WERI-Rb-1 (cell line): Measurements from ENCODE around the gene TESK2.

ENCODE experiments used
- DNase-seq: peaks from one replicate; pipeline ENCODE4 v3.0.0-alpha.2; 2020
- H3K27ac ChIP-seq: fragments of 250-450 bp; sonication (Bioruptor Pico); 2 replicates; pipeline ENCODE4 v1.5.1; 2020; ENCODE audit warnings: mild to moderate bottlenecking, moderate library complexity
- H3K27me3 ChIP-seq: fragments of 250-450 bp; sonication (Bioruptor Pico); 2 replicates; pipeline ENCODE4 v1.5.1; 2021; ENCODE audit warnings: mild to moderate bottlenecking, low read depth, moderate library complexity; ENCODE audit not compliant: insufficient read depth, severe bottlenecking
- H3K36me3 ChIP-seq: fragments of 250-450 bp; sonication (Bioruptor Pico); 2 replicates; pipeline ENCODE4 v1.5.1; 2020; ENCODE audit warnings: mild to moderate bottlenecking, moderate library complexity
- H3K4me3 ChIP-seq: 2 replicates; pipeline ENCODE4 v1.5.1; 2011; ENCODE audit warnings: low read depth, mild to moderate bottlenecking, control low read depth, low read length
- H3K9me3 ChIP-seq: fragments of 250-450 bp; sonication (Bioruptor Pico); 2 replicates; pipeline ENCODE4 v1.5.1; 2021; ENCODE audit warnings: mild to moderate bottlenecking, moderate library complexity; ENCODE audit not compliant: severe bottlenecking
- CTCF ChIP-seq: IDR thresholded peaks from 2 replicates; pipeline ENCODE4 v1.5.1; 2011; ENCODE audit warnings: low read depth, mild to moderate bottlenecking, control low read depth, inconsistent platforms, low read length

Gene TESK2

GRCh38 chr1:45340816-45341466 lies 150.0 kb downstream of the TESK2 start:
- no peak for DNase-seq
- Histone ChIP-seq H3K4me3 (peak overlapping the region; percentile 85), H3K27ac (peak overlapping the region; percentile 95), H3K27me3 (no peaks in the 10 kb centered on the region), H3K36me3 (peaks cover 56% of the 10 kb centered on the region), H3K9me3 (no peaks in the 10 kb centered on the region)
- TF ChIP-seq CTCF, result no peak

GRCh38 chr1:45339789-45340558 lies 151.0 kb downstream of the TESK2 start, which contains the start of the genes MUTYH and TOE1:
TSS of gene MUTYH (minus strand) at chr1:45340440. CDS start at chr1:45334505, 5,935 bp downstream.
TSS of gene TOE1 (plus strand) at chr1:45340170. CDS start at chr1:45340253, 83 bp downstream.
- no peak for TF ChIP-seq CTCF
- DNase-seq, result peak; percentile 98
- Histone ChIP-seq H3K4me3 (peak within 1 kb of the TSS; percentile 85), H3K27ac (peak within 1 kb of the TSS; percentile 95), H3K36me3 (peaks cover 52% of the 10 kb centered on the region), H3K9me3 (no peaks in the 10 kb centered on the region), H3K27me3 (no peaks in the 10 kb centered on the region)

- no peak for DNase-seq
- Histone ChIP-seq H3K4me3 (no peak overlapping the region), H3K27me3 (no peaks in the 10 kb centered on the region), H3K36me3 (peaks cover 44% of the 10 kb centered on the region), H3K27ac (no peak overlapping the region), H3K9me3 (no peaks in the 10 kb centered on the region)
- TF ChIP-seq CTCF, result no peak
Observed at GRCh38 chr1:45337630-45338325, 153.2 kb downstream of the TESK2 start.

- no peaks in the 10 kb centered on the region for H3K9me3 ChIP-seq
- H3K27me3 ChIP-seq, result no peaks in the 10 kb centered on the region
- no peak for TF ChIP-seq CTCF
- H3K4me3 ChIP-seq, result no peak overlapping the region
- H3K36me3 ChIP-seq, result peaks cover 46% of the 10 kb centered on the region
- peak; percentile 26 for DNase-seq
- H3K27ac ChIP-seq, result peak overlapping the region; percentile 78
Observed at GRCh38 chr1:45335855-45336324, 155.1 kb downstream of the TESK2 start.

GRCh38 chr1:45334308-45335245 lies 156.4 kb downstream of the TESK2 start:
- TF ChIP-seq CTCF, result peak; percentile 40
- peak; percentile 79 for DNase-seq
- H3K4me3 ChIP-seq, result no peak overlapping the region
- H3K27ac ChIP-seq, result peak overlapping the region; percentile 78
- H3K9me3 ChIP-seq, result no peaks in the 10 kb centered on the region
- H3K36me3 ChIP-seq, result peaks cover 48% of the 10 kb centered on the region
- no peaks in the 10 kb centered on the region for H3K27me3 ChIP-seq
